Right lobe of liver (tissue), 4 donors: ENCODE measurements around the gene CTAG1A.
"Not testable (repeated sequence)": the region's sequence is repeated elsewhere in the genome, so short reads cannot be mapped to it uniquely, and the experiment has no call there.

Experiments used
- CTCF ChIP-seq, 4 donors: fragments of 200-600 bp in 3 of 4; fragments of 450-650 bp in 1 of 4; IDR thresholded peaks; one replicate each; pipeline versions ENCODE4 v1.5.1 to v1.8.0; 2016 to 2022; ENCODE audit warnings: antibody characterized with exemption in 4 of 4, mild to moderate bottlenecking in 2 of 4
- POLR2A ChIP-seq: fragments of 450-650 bp; IDR thresholded peaks from one replicate; pipeline ENCODE4 v1.6.1; 2017; ENCODE audit warnings: antibody characterized with exemption, mild to moderate bottlenecking
- donor health status: DM: no; HTN: no; CAD: no.
- donor health status: DM: no; HTN: no; CAD: no.
- donor health status: DM: no; HTN: yes; CAD: no.

- not testable (repeated sequence) for TF ChIP-seq CTCF (IDR thresholded peaks at IDR 0.05); POLR2A
Measured at GRCh38 chrX:154590415-154590814, 5.5 kb downstream of the CTAG1A start.
